Astrocyte (in vitro differentiated cells and primary cell): Measurements from ENCODE around the gene TRPM7.

Source experiments
- CTCF ChIP-seq: IDR thresholded peaks from 2 replicates; pipeline ENCODE4 v1.5.1; 2011; ENCODE audit warnings: low read depth, mild to moderate bottlenecking, inconsistent platforms, low read length, moderate library complexity; ENCODE audit not compliant: insufficient read depth
- EZH2 ChIP-seq: IDR thresholded peaks from 2 replicates; pipeline ENCODE4 v1.6.1; 2012; ENCODE audit warnings: mild to moderate bottlenecking, low read length, inconsistent platforms; ENCODE audit not compliant: insufficient read depth

GRCh38 chr15:50685191-50685975, 1.2 kb downstream of the TRPM7 start:
- no peak for TF ChIP-seq CTCF
- no peak for TF ChIP-seq EZH2
